HPDE6-E6E7 (cell line): ENCODE results near the gene KLK14.

Experiments used
- DNase-seq: peaks from one replicate; pipeline ENCODE4 v3.0.0; 2011; ENCODE audit warnings: missing footprints; ENCODE audit errors: extremely low spot score

The KLK14 gene, protein sequence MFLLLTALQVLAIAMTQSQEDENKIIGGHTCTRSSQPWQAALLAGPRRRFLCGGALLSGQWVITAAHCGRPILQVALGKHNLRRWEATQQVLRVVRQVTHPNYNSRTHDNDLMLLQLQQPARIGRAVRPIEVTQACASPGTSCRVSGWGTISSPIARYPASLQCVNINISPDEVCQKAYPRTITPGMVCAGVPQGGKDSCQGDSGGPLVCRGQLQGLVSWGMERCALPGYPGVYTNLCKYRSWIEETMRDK

DNA sequence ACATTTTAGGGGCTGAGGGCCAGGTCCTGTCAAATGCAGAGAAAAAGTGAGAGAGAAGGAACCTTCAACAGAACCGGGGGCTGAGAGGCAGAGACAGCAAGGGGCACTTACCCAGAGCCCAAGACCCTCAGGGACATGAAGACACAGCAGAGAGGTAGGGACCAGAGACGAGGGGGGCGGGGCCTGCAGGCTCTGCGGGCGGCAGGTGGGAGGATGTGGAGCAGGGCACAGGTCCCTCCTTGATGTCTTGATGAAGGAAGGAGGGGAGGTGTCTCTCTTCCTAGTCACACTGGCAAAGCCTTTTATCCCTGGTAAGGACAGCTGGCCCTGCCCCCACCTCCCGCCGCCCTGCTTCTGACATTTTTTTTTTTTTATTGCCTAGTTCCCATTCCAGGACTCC, at the start of gene KLK14:
Gene KLK14, minus strand, starts transcription at position 277 of the 400 bp plus-strand sequence. Its CDS starts 273 bp downstream, at position 4.
- no peak for DNase-seq

DNA sequence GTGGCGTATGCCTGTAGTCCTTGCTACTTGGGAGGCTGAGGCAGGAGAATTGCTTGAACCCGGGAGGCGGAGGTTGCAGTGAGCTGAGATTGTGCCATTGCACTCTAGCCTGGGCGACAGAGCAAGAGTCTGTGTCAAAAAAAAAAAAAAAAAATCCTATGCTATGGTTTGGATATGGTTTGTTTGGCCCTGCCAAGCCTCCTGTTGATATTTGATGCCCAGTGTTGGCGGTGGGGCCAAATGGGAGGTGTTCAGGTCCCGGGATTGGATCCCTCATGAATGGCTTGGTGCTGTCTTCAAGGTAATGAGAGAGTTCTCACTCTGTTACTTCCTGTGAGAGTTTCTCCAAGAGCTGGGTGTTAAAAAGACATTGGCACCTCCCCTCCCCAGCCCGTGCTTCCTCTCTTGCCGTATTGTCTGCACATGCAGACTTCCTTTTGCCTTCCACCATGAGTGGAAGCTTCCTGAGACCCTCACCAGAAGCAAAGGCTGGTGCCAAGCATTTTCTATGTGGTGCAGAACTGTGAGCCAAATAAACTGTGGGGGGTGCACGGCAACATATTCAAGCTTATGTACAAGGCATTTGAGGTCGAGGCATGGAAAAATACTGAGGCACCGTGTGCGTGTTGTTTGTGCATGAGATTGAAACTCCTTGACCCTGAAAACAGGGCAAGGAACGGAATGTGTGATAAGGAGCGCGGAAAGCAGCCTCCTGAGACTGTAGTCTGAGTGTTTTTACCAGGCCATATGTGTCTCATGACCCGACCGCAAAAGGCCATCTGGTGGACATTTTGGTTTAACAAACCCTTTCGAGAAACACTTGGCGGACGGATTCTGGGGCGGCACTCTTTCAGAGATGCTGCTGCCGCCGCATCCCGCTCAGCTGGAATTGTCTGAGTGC, 49.3 kb upstream of the KLK14 start:
- no peak for DNase-seq

DNA sequence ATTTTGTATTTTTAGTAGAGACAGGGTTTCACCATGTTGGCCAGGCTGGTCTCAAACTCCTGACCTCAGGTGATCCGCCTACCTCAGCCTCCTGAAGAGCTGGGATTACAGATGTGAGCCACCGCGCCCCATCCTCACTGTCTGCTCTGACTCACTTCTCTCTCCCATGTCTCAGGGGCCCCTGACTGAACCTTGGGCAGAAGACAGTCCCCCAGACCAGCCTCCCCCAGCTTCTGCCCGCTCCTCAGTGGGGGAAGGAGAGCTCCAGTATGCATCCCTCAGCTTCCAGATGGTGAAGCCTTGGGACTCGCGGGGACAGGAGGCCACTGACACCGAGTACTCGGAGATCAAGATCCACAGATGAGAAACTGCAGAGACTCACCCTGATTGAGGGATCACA, 47.0 kb upstream of the KLK14 start:
- DNase-seq = no peak

DNA sequence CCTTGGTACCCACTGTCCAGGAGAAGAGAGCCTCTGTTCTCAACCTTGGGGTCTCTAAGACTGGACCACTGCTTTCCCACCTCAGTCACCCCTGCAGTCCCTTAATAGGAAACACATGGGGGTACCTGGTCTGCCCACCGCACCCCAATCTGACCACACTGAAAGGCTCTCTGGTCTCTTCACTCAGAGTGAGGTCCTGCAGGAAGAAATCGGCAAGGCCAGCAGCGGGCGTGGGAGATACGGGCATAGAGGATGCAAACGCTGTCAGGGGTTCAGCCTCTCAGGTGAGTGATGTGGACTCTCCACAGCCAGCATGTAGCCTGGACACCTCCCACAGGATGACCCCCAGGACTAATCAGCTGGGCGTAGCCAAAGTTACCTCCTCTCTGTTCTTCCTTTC, 45.5 kb upstream of the KLK14 start:
- no peak for DNase-seq

DNA sequence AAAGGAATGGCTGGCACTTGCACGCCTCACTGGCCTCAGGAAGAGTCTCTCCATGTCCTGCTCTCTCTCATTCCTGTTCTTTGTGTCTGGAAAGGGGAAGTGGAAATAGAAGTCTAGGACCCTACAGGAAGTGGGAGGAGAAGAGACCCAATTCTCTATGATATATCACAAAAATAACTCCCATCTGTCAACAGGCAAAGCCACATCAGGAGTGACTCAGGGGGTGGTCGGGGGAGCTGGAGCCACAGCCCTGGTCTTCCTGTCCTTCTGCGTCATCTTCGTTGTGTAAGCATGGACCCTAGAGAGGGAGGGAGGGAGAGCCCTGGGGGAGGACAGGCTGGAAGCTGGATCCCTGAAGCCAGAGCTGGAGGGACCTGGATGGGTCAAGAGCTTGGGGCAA, 45.1 kb upstream of the KLK14 start:
- DNase-seq = no peak

DNA sequence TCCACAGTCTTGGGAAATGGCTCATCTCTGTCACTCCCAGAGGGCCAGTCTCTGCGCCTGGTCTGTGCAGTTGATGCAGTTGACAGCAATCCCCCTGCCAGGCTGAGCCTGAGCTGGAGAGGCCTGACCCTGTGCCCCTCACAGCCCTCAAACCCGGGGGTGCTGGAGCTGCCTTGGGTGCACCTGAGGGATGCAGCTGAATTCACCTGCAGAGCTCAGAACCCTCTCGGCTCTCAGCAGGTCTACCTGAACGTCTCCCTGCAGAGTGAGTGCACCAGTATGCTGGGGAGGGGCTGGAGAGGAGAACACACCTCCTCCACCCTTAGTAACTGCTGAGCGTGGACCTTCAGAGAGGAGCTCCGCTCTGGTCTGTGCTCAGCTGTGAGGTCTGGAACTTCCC, 44.3 kb upstream of the KLK14 start:
- DNase-seq = no peak

DNA sequence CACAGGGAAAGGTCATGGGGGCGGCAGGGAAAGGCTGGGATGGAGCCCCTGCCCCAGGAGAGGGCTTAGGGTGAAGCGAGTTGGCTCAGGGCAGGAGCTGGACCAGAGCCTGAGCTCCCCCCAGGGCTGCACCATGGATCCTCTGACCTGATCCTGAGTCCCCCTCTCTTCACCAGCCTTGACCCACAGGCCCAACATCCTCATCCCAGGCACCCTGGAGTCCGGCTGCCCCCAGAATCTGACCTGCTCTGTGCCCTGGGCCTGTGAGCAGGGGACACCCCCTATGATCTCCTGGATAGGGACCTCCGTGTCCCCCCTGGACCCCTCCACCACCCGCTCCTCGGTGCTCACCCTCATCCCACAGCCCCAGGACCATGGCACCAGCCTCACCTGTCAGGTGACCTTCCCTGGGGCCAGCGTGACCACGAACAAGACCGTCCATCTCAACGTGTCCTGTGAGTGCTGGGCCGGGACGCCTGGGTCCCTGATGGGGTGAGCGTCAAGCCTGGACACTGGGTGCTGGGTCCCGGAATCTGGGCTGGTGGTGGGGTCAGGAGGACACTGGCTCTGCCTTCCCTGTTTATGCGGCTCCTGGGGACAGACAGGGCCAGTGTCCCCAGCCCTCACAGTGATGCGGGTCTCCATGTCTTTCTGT, 42.9 kb upstream of the KLK14 start:
- no peak for DNase-seq

DNA sequence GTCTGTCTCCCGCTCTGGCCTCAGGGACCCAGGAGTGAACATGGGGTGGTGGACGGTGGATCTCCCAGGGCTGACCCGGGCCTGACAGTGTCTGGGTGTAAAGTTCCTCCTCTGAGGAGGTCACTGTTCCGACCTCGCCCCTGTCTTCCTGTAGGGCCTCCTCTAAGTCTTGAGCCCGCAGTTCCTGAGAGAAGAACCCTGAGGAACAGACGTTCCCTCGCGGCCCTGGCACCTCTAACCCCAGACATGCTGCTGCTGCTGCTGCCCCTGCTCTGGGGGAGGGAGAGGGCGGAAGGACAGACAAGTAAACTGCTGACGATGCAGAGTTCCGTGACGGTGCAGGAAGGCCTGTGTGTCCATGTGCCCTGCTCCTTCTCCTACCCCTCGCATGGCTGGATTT, 42.0 kb upstream of the KLK14 start, which contains the start of gene SIGLEC9:
Gene SIGLEC9, plus strand, starts transcription at position 178 of the 400 bp plus-strand sequence. Its CDS starts 69 bp downstream, at position 247.
- no peak for DNase-seq

DNA sequence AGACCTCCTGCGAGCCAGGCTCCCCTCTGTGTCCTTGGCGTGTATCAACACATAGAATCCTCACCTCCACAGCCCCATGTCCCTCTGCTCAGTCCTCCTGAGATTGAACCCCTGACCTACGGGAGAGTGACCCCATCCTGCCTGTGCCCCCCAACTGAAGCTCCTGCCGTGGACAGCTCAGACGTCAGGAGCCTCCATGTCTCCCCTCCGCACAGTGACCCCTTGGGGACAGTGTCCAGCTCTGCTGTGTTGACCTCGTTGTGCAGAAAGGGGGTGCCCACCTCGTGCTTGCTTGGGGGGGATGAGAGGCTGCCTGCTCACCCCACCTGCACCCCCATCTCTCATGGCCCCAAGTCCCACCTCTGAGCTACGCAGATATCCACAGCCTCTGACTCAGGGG, 41.5 kb upstream of the KLK14 start:
- DNase-seq = no peak

DNA sequence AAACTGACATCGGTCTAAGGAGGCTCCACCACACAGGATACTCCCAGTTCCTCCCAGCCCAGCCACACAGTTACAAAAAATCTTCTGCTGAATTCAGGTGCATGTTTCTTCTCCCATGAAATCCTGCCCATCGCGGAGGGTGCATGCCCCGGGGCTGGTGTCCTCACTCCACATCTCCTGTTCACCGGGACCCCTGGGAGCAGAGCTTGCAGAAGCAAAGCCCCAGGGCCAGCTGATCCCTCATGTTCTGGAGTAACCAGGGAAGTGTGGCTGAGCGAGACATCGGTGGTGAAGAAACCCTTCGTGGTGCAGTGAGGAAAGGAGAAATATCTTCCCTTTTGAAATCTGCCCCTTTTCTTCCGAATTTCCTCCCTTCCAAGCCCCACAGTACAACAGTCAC, 41.1 kb upstream of the KLK14 start:
- no peak for DNase-seq

DNA sequence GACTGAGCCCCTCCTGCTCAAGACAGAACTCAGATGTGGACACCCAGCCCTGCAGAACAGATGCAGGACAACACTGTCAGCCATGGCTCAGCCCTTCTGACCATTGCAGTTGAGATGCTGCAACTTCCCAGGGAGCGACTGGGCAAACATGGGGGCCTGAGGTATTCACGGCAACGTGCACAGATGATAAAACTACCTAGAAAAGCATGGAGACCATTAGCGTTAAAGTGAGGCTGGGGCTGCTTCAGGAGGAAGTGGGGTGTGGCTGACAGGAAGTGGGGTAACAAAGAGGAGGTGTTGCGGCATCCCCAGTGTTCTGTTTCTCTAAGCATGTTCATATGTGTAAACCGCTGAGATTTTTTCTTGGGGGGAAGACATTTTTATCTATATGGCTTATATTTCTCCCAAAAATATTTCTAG, 40.7 kb upstream of the KLK14 start:
- DNase-seq = no peak

DNA sequence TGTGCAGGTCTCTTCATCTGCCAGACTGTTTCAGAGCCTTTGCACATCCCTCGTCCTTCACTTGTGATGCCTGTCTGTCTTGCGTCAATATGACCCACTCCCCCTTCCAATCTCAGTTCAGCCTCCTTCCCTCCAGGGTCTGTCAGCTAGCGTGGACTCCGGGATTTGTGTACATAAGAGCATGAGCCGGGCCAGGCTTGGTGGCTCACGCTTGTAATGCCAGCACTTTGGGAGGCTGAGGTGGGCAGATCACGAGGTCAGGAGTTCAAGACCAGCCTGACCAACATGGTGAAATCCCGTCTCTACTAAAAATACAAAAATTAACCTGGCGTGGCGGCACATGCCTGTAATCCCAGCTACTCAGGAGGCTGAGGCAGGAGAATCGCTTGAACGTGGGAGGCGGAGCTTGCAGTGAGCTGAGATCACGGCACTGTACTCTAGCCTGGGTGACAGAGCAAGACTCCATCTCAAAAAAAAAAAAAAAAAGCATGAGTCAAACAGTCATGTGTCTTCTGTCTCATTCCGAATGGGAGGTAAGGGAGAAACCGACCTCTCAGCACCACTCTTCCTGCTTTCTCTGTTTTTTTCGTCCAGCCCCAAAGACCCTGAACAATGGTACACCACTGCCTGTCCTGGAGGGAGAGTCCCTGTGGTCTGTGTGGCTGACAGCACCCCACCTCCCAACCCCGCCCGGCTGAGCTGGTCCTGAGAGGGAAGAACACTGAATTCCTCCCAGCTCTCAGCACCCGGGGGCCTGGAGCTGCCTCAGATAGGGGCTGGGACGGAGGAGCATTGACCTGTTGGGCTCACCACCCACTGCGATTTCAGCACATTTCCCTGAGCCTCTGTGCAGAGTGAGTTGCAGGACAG, 39.7 kb upstream of the KLK14 start:
- no peak for DNase-seq

DNA sequence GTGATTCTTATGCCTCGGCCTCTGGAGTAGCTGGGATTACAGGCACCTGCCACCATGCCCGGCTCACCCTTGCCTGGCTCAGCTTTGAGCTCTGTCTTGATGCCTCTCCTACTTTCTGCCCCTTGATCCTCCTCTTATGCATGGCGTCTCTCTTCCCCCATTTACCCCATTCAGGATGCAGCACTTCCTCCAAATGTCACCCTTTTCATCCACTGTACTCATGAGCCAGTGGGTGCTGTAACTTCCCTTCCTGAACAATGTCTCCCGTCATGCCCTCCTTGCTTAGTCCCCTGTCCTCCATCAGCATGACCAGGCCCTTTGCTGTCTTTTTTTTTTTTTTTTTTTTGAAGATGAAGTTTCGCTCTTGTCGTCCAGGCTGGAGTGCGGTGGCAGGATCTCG, 38.6 kb upstream of the KLK14 start:
- DNase-seq = no peak

DNA sequence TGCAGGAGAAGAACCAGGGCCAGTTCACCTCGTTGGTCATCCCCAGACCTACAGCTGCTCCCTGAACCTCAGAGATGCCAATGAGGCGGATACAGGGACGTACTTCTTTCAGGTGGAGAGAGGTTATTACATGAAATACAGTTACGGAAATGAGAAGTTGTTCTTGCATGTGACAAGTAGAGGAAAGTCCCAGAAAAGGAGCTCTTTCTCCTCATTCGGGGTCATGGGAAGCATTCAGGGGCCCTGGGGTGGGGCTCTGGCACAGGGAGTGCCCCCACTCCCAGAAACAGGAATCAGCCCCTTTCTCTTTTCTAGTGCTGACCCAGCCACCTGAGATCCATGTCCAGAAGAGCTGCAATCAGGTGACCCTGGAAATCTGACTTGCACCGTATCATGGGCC, 37.5 kb upstream of the KLK14 start:
- no peak for DNase-seq

DNA sequence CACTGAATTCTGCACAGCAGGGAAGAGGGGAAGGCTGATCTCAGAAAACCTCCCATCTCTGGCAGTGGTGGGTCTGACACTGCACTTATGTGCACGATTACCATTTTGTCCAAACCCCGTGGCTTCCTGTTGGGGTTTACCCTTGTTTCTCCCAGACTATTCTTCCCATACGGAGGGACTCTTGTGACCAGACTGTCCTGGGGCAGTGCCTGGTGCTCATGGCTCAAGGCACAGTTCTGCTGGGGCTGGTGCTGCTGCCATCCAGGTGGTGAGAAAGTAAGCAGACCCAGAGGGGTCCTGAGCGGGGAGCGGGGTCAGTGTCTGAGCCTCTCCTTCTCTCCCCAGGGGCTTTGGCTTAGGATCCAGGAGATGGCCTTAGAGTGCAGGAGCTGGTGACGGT, 36.9 kb upstream of the KLK14 start:
- no peak for DNase-seq

DNA sequence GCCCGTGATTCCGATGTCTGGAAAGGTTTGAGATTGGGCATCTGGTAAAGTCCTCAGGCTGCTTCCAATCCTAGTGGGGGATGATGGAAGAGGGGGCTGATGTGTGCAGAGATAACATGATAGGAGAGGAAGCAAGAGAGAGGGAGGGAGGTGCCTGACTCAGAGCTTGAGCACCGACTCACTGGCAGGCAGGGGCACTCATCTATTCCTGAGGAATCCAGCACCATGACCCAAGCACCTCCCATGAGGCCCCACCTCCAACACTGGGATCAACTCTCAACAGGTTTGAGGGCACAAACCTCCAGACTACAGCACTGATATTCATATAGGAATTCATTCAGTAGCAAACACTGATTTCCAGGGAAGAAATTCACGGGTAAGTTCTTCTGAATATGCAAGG, 36.4 kb upstream of the KLK14 start:
- DNase-seq = no peak

DNA sequence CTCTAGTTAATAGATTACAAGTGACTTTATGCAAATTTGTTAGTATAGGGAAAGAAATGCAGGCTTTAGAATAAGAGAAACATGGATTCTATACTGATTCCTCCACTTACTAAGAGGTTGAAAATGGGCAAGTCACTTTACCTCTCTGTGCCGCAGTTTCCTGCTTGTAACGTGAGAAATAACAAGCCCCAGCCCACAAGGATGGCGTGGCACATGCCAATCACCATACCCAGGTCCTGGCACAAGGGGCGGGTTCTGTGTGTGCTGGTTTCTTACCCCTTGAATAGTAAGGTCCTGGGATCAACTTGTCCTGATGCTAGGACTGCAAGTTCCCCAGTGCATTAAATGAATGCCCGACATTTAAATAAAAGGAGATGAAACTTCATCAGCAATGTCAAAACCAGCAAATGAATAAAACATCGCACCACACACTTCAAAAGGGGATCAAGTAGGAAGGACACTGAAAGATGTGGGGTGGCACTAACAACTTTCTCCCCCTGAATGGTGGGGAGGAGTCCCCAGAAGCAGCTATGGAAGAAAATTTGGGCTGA, 34.1 kb upstream of the KLK14 start:
- no peak for DNase-seq

DNA sequence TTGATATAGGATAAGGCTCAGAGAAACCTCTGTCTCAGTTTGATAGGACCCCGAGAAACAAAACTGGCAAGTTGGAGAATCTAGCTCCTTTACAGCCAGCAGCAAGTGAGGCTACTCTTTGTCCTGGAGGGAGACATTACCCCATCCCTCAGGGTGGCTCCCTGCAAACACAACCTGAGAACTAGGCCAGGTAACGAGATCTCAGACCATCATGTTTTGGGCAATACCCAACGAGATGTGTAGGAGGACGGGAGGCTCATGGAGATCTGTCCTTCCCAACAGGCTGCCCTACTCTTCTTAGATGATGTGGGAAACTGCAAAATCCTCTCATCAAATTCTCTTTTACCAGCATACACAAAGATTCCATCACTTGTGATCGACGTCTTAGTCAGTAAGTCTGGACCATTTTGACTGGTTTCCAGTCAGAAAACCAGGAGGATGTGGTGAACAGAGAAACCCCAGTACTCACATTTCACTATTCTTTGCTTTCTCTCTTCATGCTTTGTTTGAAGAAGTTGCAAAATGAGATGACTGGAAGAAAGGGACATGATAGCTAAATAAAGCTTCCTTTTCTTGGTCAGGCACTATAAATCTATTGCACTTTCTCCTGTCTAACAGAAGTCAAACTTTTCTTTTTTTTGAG, 31.5 kb upstream of the KLK14 start:
- no peak for DNase-seq

DNA sequence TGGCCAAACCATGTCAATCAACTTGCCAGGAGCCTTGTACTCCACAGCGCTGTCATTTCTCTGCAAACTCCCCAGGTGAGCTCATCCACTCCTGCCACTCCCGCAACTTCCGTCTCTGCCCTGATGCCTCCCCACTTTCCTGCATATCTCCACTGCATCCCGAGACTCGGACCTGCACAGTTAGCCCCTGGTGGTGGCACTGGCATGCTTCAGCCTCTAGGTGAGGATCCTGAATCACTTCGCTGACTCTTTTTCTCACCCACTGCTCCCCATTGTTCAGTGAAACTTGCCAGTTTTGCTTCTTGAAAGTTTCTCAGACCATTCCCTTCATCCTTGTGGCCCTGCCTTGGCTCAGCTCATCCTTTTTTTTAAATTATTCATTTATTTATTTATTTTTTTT, 28.9 kb upstream of the KLK14 start:
- DNase-seq = no peak

DNA sequence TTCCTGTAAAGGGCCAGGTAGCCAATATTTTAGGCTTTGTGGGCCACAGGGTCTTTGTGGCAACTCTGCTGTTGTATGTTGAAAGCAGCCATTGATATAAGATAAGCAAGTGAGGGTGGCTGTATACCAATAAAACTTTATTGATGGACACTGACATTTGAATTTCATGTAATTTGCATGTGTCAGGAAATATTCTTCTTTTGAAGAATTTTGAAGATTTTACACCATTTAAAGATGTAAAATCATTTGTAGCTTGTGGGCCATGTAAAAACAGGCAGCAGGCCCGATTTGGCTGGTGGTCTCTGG, 27.9 kb upstream of the KLK14 start:
- DNase-seq = no peak

DNA sequence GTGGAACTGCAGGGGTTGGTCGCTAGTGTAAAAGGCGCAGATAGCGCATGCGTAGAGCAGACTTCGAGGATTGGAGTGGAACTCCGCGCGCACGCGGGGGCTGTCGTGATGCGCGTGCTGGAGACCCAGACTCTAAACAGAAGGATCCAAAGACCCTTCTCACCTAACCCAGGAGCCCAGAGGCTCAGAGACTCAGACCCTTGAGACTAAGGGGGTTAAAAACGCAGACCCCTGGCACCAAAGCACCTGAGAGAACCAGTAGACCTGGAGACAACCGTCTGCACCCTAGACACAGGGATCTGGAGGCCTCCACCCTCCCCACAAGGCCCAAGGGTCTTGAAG, 26.1 kb upstream of the KLK14 start:
- DNase-seq = no peak
